BE2C (cell line): Measurements from ENCODE around the gene CTTNBP2.

ENCODE experiments used
- DNase-seq: peaks from one replicate; pipeline ENCODE4 v3.0.0-alpha.2; 2020
- H3K27me3 ChIP-seq: fragments of 250-450 bp; sonication (Bioruptor Pico); 2 replicates; pipeline ENCODE4 v1.5.1; 2020; ENCODE audit warnings: mild to moderate bottlenecking
- H3K36me3 ChIP-seq: fragments of 250-450 bp; sonication (Bioruptor Pico); 2 replicates; pipeline ENCODE4 v1.5.1; 2020; ENCODE audit warnings: mild to moderate bottlenecking
- H3K4me1 ChIP-seq: fragments of 250-450 bp; sonication (Bioruptor Pico); 2 replicates; pipeline ENCODE4 v1.5.1; 2020
- H3K4me3 ChIP-seq: 2 replicates; pipeline ENCODE4 v1.5.1; 2011; ENCODE audit warnings: low read depth, low read length
- H3K9me3 ChIP-seq: fragments of 250-450 bp; sonication (Bioruptor Pico); 2 replicates; pipeline ENCODE4 v1.5.1; 2020
- CTCF ChIP-seq: IDR thresholded peaks from 2 replicates; pipeline ENCODE4 v1.5.1; 2012; ENCODE audit warnings: mild to moderate bottlenecking, low read depth, low read length

CTTNBP2 gene

GRCh38 chr7:117837841-117838240 is 35.4 kb downstream of the CTTNBP2 start:
- no peaks in the 10 kb centered on the region for H3K36me3 ChIP-seq
- DNase-seq = no peak

DNA sequence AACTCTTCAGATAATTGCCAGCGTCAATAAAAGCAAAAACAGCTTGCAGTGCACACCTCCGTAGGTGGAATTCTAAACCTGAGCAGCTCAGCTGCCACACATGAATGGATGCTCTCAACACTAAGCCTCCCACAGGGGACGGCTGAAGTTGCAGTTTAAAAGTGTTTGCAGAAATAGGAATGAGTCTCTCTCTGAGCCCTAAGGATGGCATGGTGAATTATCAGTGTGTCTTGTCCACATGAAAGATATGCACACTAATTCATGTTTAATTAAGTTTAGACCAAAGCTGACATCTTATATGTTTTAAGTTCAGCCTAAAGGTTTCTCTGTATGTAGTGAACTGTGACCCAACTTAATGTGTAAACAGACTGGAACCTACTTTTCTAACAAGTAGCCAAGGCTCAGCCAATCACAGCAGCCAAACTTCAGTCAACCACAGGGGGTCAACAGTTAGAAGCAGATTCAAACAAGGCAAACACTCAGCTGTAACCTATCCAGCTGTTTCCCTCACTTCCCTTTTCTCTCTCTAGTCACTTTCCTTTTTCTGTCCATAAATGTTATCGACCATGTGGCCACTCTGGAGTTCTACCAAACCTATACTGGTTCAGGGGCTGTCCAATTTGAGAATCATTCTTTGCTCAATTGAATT is 38.1 kb downstream of the CTTNBP2 start:
- 0 out of 2 replicates have a peak, but pooled peaks have one; percentile 0 for TF ChIP-seq CTCF
- H3K27me3 ChIP-seq = no peaks in the 10 kb centered on the region
- H3K9me3 ChIP-seq = no peaks in the 10 kb centered on the region
- no peak for DNase-seq
- no peak overlapping the region for H3K4me3 ChIP-seq
- H3K36me3 ChIP-seq = no peaks in the 10 kb centered on the region
- H3K4me1 ChIP-seq = no peaks in the 10 kb centered on the region; the same call in 1 of the 2 replicates

More at GRCh38 chr7:117837841-117838240, 35.4 kb downstream of the CTTNBP2 start:
- no peak overlapping the region for H3K4me3 ChIP-seq
- H3K27me3 ChIP-seq = no peaks in the 10 kb centered on the region
- H3K4me1 ChIP-seq = no peaks in the 10 kb centered on the region; the same call in 1 of the 2 replicates
- TF ChIP-seq CTCF = no peak
- no peaks in the 10 kb centered on the region for H3K9me3 ChIP-seq

DNA sequence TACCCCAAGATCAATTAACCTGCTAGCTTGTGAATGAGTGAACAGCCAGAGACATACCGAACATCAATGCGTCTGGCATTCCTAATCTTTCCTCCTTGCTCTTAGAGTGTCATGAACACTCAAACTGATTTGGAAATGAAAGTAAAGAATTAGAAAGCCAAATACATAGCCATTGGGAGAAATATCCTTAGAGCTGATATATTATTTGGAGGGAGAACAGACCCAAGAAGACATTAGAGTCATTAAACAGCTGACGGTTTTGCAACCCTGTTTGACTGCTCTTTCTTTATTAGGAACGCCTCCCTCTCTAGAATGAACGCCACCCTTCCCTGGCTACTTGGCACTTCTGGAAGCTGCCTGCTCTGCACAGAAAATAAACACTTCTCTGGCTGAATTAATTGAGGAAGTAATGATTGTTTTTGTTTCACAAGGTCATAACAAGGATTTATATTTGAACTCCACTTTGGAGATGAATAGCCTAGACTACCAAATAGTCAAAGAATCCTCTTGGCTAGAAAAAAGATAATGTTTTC is 42.8 kb downstream of the CTTNBP2 start:
- no peaks in the 10 kb centered on the region for H3K9me3 ChIP-seq
- no peak for DNase-seq
- H3K36me3 ChIP-seq = no peaks in the 10 kb centered on the region
- no peak for TF ChIP-seq CTCF
- H3K27me3 ChIP-seq = no peaks in the 10 kb centered on the region
- no peak overlapping the region for H3K4me3 ChIP-seq
- peaks cover 3% of the 10 kb centered on the region; the same call in 1 of the 2 replicates for H3K4me1 ChIP-seq

- H3K4me1 ChIP-seq = peaks cover 3% of the 10 kb centered on the region; the same call in 1 of the 2 replicates
- TF ChIP-seq CTCF = peak; percentile 3; the same call in 1 of the 2 replicates
- no peaks in the 10 kb centered on the region for H3K27me3 ChIP-seq
- no peak for DNase-seq
- no peaks in the 10 kb centered on the region for H3K9me3 ChIP-seq
- no peaks in the 10 kb centered on the region for H3K36me3 ChIP-seq
- H3K4me3 ChIP-seq = no peak overlapping the region
Observed at GRCh38 chr7:117829450-117830117, 43.7 kb downstream of the CTTNBP2 start.

DNA sequence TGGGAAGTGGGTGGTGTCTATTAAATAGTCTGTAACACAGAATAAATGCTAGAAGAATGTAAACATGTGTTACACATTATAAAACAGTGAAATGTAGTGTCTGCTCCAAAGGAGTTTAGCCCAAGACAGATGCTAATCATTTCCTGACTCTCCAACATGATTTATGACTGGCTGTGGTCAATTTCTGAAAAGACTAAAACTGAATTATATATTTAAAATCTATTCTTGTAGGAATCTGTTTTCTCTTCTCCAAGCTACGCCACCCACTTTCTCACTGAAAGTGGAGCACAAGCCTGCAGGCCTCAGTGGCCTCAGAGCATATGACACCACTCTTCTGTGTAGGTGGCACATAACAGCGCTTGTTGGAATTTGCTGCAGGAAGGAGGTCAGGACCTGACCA is 44.4 kb downstream of the CTTNBP2 start:
- no peak for TF ChIP-seq CTCF
- Histone ChIP-seq H3K27me3 (no peaks in the 10 kb centered on the region), H3K9me3 (no peaks in the 10 kb centered on the region), H3K4me1 (peaks cover 3% of the 10 kb centered on the region; the same call in 1 of the 2 replicates), H3K36me3 (no peaks in the 10 kb centered on the region), H3K4me3 (no peak overlapping the region)
- DNase-seq = no peak

GRCh38 chr7:117827862-117828261 is 45.4 kb downstream of the CTTNBP2 start:
- Histone ChIP-seq H3K36me3 (no peaks in the 10 kb centered on the region), H3K27me3 (no peaks in the 10 kb centered on the region), H3K4me3 (no peak overlapping the region), H3K9me3 (no peaks in the 10 kb centered on the region), H3K4me1 (peaks cover 3% of the 10 kb centered on the region; the same call in 1 of the 2 replicates)
- DNase-seq = no peak
- TF ChIP-seq CTCF = no peak
